Heart right ventricle (tissue), 16 donors: ENCODE results near the gene DPYSL3. TPM values are rescaled to one million over a fixed set of nuclear protein-coding genes. Genes with fewer than 3 reads are reported as not detected.

ENCODE experiments used
- ATAC-seq, 8 donors: fragments of 200-7000 bp; cut with Tn5 transposase; one replicate each; pipeline ENCODE4 v1.9.1; 2020; ENCODE audit warnings: mild to moderate bottlenecking in 8 of 8, moderate library complexity in 8 of 8, moderate number of reproducible peaks in 1 of 8
- DNase-seq, 2 donors: peaks; one replicate each; pipeline ENCODE4 v3.0.0-alpha.2; 2020
- H3K27ac ChIP-seq, 10 donors: fragments of 200-600 bp; sonication (generic) in 2 of 10; one replicate each; pipeline versions ENCODE4 v1.5.0 to v1.8.0; 2020 to 2022; ENCODE audit warnings: mild to moderate bottlenecking in 3 of 10
- H3K27me3 ChIP-seq, 7 donors: fragments of 200-600 bp; one replicate each; pipeline ENCODE4 v1.8.0; 2021 to 2022; ENCODE audit warnings: mild to moderate bottlenecking in 2 of 7
- H3K36me3 ChIP-seq, 9 donors: fragments of 200-600 bp; sonication (generic) in 1 of 9; one replicate each; pipeline versions ENCODE4 v1.5.0 to v1.8.0; 2020 to 2022; ENCODE audit warnings: mild to moderate bottlenecking in 2 of 9
- H3K4me1 ChIP-seq, 9 donors: fragments of 200-600 bp; sonication (generic) in 1 of 9; one replicate each; pipeline versions ENCODE4 v1.5.0 to v1.8.0; 2020 to 2022; ENCODE audit warnings: mild to moderate bottlenecking in 4 of 9
- H3K4me3 ChIP-seq, 10 donors: fragments of 200-600 bp; sonication (generic) in 2 of 10; one replicate each; pipeline versions ENCODE4 v1.5.0 to v1.8.0; 2020 to 2022; ENCODE audit warnings: mild to moderate bottlenecking in 7 of 10, moderate library complexity in 2 of 10
- H3K9me3 ChIP-seq, 11 donors: fragments of 200-600 bp in 10 of 11; sonication (generic) in 2 of 11; one replicate each; pipeline versions ENCODE4 v1.5.0 to v1.8.0; 2013 to 2022; ENCODE audit warnings: mild to moderate bottlenecking in 2 of 11, control low read depth in 1 of 11, moderate library complexity in 1 of 11
- WGBS, 2 donors: extraction: QIAGEN DNeasy Blood & Tissue Kit; methylation state at CpG; one replicate each; pipeline ENCODE4 v1.1.7; 2013; ENCODE audit warnings: inconsistent platforms in 1 of 2; 5-methylcytosine and 5-hydroxymethylcytosine counted together
- intact Hi-C, 10 donors: fragments of 100-400 bp; cut with DNase I; formaldehyde crosslinking; loops; one replicate each; pipeline versions ENCODE4 v1.11.1 to v1.14.2; 2022
- polyA plus RNA-seq, 2 donors: library from polyadenylated mRNA; stranded (reverse); fragments of 200-250 nt; gene quantifications; one replicate each; pipeline ENCODE4 v1.2.3, GENCODE V29; 2013
- total RNA-seq, 10 donors: library from RNA; stranded (reverse); fragmentation: NEBNext Ultra II Directional in 3 of 10; extraction: Animal tissue kit (Norgen Biotek cat#: 25700) in 3 of 10; gene quantifications; one replicate each; pipeline versions ENCODE4 v1.2.1 to v1.2.4, GENCODE V29; 2021 to 2023
- TF ChIP-seq, protein P1 (sequence below), 9 donors: fragments of 200-600 bp; sonication (generic) in 2 of 9; IDR thresholded peaks; one replicate each; pipeline versions ENCODE4 v1.5.0 to v1.8.0; 2021 to 2022; ENCODE audit warnings: antibody characterized with exemption in 9 of 9, mild to moderate bottlenecking in 5 of 9, moderate library complexity in 1 of 9
- donor health status: Arrhythmogenic right ventricular cardiomyopathy.
- donor health status: ischemic (EF 13 %, LVEDD 7.1; RV severe dilation, severe dysfunction).
- donor health status: healthy with polysubstance abuse.
- donor health status: DM: no; HTN: yes; CAD: no.
- donor health status: DM: no; HTN: no; CAD: no.
- donor health status: ischemic (EF 25% LVEDD 6.9; RV normal size, moderate dysfunction).
- donor health status: ischemic (EF 25% LVEDD 5.7; RV mildly dilated, moderate dysfunction).
- donor health status: healthy.
- donor health status: DM: yes; HTN: yes; CAD: no.
- donor health status: Ischemic cardiomyopathy.
- donor health status: ischemic (EF 35%, LVEDD 5.7; RV mildly dilated, moderate dysfunction).
- donor health status: nonischemic (EF 11% LVEDD 7.7; RV severe dilation, severe dysfunction).
- donor health status: DM: yes; HTN: yes; CAD: no.
- donor health status: PGD.
- donor health status: ischemic (EF 29% LVEDD 5.4; RV normal size, mild dysfunction).
- donor health status: nonischemic (EF 23%, LVEDD 6.1; RV moderate dilation, normal function).

DPYSL3 gene
- total and polyA plus RNA-seq, 12 donors, result 15.2 to 27.4 (median 20.3) TPM

DNA sequence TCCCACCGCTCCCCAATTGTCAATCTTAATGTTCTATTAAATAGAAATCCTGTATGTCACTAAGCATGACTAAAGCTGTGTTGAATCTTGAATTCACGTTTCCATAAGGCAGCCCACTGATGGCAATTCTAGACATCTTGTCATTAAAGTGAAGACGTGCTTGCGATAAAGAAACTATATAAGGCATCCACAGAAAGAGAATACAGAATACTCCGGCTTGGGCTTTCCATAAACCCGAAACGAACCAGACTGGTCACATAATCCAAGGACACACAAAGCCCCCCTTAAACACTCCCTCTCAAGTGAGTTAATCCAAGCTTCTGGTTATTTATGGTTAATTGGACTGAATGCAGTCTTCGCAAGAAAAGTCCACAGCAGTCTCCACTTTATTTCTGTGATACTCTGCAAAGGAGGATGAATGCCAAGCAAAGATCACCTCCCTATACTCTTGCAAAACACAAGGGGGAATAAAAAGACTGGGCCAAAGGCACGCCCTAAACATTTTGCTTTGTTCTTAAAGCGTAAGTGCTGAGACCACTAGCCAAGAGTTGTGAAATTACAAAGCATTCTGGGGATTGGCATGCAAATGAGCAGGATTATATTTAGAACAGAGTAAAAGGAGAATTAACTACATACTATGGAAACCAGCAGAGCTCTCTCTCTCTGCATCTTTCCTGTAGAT is 54.7 kb downstream of the DPYSL3 start:
- peaks cover 0 to 55% (median 26%) of the 10 kb centered on the region in 9 donors for H3K4me1 ChIP-seq
- intact Hi-C loops, result loop anchor here in 9 of 10 donors (1.0 to 10.0 kb wide), 10 partner anchors 52 to 230 kb away; no protein-coding TSS in a partner anchor
- WGBS, 2 donors, result 44 to 46% methylated on average over 10 of the region's 10 CpGs

DNA sequence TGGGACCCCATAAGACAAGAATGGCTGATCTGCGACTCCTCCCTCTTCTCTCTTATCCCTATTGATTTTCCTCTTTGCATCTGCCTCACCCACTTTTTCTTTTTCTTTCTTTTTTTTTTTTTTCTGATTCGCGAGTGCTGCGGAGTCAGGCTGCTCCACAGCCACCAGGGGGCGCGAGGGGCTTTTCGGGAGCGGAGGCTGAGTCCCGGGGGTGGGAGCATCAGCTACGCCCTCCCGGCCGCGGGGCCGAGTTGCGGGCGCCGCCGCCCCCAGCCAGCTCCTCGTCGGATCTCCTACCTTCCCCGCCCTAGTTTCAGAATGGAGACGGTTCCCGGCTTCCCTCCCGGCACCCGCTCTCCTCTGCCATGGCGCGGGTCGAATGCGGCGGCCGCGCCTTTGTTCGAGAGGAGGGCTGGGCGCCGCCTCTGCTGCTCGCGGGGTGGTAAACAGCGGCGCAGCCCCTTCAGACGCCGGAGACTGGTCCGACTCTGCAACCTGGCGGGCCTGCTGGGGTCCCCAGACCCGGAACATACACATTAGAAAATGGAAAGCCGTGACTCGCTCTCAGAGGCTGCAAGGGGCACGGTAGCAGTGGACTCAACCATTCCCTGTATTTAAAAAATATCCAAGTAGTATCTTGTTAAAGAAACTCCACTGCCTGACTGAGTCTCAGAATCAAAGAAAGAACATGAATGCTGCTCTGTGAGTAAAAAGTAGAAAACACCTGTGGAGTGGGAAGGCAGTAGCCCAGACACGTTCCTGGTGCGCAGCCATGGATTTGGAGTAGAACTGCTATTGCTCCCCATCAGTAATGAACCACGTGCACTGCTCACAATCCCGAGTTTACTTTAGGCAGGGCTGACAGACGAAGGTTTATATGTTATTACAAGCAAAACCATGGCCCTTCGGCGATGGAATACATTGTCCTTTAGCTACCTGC is 55.7 kb downstream of the DPYSL3 start:
- H3K4me1 ChIP-seq, result peaks cover 0 to 48% (median 26%) of the 10 kb centered on the region in 9 donors
- WGBS, 2 donors, result 2% methylated on average over 54 of the region's 54 CpGs
- intact Hi-C loops, result loop anchor here in 9 of 10 donors (1.0 to 10.0 kb wide), 10 partner anchors 52 to 229 kb away; no protein-coding TSS in a partner anchor

More for the DNA sequence above, 54.7 kb downstream of the DPYSL3 start:
- Histone ChIP-seq H3K27me3 (peaks cover 0 to 49% (median 6%) of the 10 kb centered on the region in 7 donors), H3K4me3 (peak overlapping the region in 4 of 10 donors; percentile 76 to 82 (median 82)), H3K9me3 (no peaks in the 10 kb centered on the region), H3K27ac (peak overlapping the region in 9 of 10 donors; percentile 78 to 92 (median 87)), H3K36me3 (no peaks in the 10 kb centered on the region)
- DNase-seq (no peak), ATAC-seq (peak in 5 of 8 donors; percentile 7 to 44 (median 27))
- TF ChIP-seq, protein P1, sequence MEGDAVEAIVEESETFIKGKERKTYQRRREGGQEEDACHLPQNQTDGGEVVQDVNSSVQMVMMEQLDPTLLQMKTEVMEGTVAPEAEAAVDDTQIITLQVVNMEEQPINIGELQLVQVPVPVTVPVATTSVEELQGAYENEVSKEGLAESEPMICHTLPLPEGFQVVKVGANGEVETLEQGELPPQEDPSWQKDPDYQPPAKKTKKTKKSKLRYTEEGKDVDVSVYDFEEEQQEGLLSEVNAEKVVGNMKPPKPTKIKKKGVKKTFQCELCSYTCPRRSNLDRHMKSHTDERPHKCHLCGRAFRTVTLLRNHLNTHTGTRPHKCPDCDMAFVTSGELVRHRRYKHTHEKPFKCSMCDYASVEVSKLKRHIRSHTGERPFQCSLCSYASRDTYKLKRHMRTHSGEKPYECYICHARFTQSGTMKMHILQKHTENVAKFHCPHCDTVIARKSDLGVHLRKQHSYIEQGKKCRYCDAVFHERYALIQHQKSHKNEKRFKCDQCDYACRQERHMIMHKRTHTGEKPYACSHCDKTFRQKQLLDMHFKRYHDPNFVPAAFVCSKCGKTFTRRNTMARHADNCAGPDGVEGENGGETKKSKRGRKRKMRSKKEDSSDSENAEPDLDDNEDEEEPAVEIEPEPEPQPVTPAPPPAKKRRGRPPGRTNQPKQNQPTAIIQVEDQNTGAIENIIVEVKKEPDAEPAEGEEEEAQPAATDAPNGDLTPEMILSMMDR (IDR thresholded peaks at IDR 0.05), result peak in 1 of 9 donors; percentile 10

DNA sequence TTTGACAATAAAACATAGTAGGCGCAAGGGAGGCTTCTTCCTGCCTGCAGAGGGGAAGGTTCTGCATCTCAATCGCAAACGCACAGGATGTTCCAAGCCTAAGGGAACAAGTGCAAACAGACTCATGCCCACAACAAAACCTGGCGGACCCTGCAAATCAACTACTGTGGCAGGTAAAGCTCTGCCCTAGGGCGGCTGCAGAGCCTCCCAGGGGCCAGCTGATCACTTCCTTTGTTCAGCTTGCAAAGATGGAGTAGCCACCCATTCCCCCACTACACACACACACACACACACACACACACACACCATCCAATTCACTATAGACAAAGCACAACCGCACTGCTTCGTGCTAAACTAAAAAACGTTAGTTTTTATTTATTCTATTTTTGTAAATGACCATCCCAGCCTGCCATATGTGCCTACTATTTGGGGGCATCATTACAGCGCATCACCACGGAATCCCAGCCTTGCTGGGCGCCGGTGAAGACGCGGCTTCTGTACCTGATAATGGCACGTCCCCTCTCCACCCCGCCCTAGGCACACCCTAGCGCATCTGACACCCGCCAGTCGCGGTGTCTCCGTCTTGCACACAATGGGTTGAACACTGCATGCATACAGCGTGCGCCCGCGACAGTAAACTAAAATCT is 57.6 kb downstream of the DPYSL3 start:
- peaks cover 0 to 49% (median 6%) of the 10 kb centered on the region in 7 donors for H3K27me3 ChIP-seq
- ATAC-seq (no peak), DNase-seq (no peak)
- WGBS, 2 donors, result 12 to 15% methylated on average over 25 of the region's 25 CpGs
- H3K9me3 ChIP-seq, result no peaks in the 10 kb centered on the region
- H3K4me1 ChIP-seq, result peaks cover 0 to 56% (median 26%) of the 10 kb centered on the region in 9 donors
- no peaks in the 10 kb centered on the region for H3K36me3 ChIP-seq
- peak overlapping the region in 9 of 10 donors; percentile 52 to 86 (median 81) for H3K4me3 ChIP-seq
- peak overlapping the region in 2 of 10 donors; percentile 91 to 92 for H3K27ac ChIP-seq
- TF ChIP-seq, protein P1 (IDR thresholded peaks at IDR 0.05), result no peak
- intact Hi-C loops, result loop anchor here in 9 of 10 donors (5.0 to 10.0 kb wide), 6 partner anchors 50 to 227 kb away; no protein-coding TSS in a partner anchor

More for the DNA sequence above, 55.7 kb downstream of the DPYSL3 start:
- peak overlapping the region; percentile 78 to 92 (median 86) for H3K27ac ChIP-seq
- TF ChIP-seq, protein P1 (IDR thresholded peaks at IDR 0.05), result peak; percentile 90 to 95 (median 92)
- ATAC-seq (peak; percentile 89 to 94 (median 91)), DNase-seq (peak; percentile 88 to 90)
- peak overlapping the region; percentile 52 to 86 (median 79) for H3K4me3 ChIP-seq
- H3K27me3 ChIP-seq, result peaks cover 0 to 49% (median 6%) of the 10 kb centered on the region in 7 donors
- H3K36me3 ChIP-seq, result no peaks in the 10 kb centered on the region
- H3K9me3 ChIP-seq, result no peaks in the 10 kb centered on the region
